Activated CD8-positive, alpha-beta memory T cell treated with anti-CD3 and anti-CD28 coated beads, Interleukin-2, amount 50 U/mL, for 24 hours (primary cell): Measurements from ENCODE around the gene ZNF700.
"Not testable (repeated sequence)": the region's sequence is repeated elsewhere in the genome, so short reads cannot be mapped to it uniquely, and the experiment has no call there.

Experiments used
- DNase-seq: peaks from one replicate; pipeline ENCODE4 v3.0.0-alpha.2; 2020; ENCODE audit errors: extremely low read depth

The ZNF700 gene

DNA sequence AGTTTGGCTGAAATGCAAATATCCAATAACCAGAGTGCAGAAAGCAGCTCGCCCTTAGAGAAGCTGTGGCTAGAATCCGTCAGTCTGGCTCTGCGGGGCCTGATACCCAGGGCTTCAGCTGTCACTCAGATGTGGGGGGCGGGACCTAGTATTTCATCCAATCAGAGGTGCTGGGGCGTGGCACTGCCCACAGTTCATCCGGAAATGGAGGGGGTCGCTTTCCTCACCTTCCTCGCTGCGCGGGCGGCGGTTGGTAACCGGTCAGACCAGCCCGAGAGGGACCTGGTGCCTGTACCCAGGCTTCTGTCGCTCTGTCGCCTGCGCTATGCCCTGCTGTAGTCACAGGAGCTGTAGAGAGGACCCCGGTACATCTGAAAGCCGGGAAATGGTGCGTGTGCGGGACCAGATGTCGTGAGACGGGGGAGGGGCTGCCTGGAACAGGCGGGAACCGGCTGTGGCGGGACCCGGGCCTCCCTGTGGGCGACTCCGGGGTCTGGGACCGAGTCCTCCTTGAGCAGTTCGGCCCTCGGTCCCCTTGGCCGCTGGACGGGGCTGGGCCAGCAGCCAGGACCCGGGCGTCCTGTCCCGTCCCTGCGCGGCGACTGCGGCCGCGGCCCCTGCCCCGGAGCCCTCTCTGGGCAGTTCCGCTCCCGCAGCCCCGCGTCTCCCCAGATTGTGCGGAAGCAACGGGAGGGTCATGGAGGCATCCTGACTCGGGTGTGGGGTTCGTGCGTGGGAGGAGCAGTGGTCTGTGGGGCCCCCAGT, at the start of gene ZNF700:
ZNF700 (plus strand) TSS at position 222 of the 765 bp plus-strand sequence; CDS start at position 326, 104 bp downstream.
- DNase-seq: peak; percentile 88

DNA sequence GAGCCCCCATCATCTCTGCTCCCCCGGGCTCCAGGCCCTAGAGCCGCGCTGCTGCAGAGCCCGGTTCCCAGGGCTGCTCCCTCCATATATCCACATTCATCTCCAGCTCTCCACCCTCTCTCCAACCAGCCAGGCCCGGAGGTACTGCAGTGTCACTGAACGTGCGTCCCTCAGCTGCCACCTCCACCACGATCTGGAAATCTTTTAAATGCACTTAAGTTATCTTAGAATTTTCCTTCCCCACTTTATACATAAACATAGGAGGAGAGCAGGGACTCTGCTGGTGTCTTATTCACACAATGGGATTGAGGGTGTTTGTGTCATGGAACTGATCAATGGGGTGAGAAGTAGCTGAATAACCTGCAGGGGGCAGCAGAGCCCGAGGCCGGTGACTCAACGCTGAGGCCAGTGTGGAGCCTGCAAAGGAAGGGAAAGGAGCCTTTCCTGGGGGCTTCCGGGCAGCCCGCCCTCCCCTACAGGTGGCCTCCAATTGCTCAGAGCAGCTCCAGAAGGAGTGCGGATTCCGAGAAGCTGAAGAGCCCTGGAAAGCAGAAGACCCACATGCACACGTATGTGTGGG, 45.1 kb upstream of the ZNF700 start:
- DNase-seq: not testable (repeated sequence)

DNA sequence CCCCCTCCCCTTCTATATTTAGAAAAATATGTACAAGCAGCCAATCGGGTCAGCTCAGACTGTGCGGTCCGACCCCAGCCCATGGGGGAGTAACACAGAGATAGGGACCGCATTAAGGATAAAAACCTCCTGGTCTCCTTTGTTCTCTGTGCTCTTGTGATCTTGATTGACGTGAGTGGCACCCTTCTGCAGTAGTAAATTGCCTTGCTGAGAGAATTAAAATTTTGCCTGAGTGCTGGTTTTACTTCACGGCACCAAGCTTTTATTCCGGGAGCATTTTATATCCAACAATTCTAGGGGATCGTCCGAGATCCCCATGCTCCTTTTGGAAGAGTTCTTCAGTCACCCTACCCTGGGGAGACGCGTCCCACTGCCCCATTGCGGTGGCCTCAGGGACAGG, 44.3 kb upstream of the ZNF700 start:
- no peak for DNase-seq

DNA sequence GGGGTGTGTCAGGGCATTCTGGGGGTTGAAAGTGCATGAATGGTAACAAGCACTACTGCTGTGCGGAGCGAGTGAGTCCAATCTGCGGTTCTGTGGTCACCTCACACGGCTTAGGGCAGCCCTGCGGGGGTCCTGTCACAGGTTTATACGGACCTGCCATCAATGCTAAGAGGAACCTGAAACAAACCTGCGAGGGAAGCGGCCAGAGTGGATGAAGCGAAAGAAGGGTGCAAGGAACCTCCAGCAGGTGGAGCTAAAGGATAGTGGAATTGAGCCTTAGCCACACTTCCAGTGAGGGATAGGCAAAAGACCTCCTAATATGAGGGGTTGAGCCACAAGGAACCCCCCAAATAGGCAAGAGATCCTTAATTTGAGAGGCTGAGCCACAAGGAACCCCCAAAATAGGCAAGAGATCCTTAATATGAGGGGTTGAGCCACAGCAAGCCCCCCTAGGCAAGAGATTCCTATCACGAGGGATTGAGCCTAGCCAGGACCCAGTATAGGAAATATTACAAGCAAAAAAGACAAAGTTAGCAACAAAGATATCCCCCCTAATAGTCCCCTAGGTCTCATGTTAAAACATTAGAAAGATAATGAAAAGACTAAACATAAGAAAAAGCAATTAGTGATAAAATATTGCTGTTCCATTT, 43.6 kb upstream of the ZNF700 start:
- no peak for DNase-seq

DNA sequence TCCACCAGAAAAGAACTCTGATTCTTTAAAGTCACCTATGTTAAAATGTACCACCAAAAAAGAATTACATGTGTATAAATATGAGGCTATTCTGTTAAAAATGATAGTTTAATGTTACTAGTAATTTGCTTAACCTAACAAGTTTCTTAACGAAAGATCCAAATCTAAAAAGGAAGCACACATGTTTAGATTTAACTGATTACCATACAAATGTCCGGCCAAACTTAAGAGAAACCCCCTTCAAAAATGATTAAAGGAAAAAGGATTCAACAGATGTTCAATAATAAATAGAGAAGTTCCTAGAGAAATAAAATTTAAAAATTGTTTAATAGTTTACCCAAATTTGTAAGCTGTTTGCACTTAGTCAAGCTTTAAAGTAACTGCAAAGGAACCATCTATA, 42.3 kb upstream of the ZNF700 start:
- DNase-seq: no peak

DNA sequence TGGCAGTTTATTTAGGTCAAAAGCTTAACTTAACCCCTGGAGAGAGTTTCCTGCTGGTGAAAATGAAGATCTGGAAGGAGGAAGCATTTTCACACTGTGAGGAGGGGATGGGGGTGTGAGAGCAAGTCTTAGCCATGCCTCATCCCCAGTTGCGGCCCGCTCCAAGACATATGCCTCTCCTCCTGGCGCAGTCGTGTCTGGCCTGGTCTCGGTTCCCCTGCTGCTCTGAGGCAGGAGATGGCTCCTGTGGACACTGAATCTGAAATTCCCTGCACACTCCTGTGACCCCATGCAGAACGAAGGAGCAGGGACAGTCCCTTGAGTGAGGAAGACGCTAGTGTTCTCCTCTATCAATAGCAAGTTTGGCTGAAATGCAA, 37.7 kb upstream of the ZNF700 start:
- DNase-seq: no peak

DNA sequence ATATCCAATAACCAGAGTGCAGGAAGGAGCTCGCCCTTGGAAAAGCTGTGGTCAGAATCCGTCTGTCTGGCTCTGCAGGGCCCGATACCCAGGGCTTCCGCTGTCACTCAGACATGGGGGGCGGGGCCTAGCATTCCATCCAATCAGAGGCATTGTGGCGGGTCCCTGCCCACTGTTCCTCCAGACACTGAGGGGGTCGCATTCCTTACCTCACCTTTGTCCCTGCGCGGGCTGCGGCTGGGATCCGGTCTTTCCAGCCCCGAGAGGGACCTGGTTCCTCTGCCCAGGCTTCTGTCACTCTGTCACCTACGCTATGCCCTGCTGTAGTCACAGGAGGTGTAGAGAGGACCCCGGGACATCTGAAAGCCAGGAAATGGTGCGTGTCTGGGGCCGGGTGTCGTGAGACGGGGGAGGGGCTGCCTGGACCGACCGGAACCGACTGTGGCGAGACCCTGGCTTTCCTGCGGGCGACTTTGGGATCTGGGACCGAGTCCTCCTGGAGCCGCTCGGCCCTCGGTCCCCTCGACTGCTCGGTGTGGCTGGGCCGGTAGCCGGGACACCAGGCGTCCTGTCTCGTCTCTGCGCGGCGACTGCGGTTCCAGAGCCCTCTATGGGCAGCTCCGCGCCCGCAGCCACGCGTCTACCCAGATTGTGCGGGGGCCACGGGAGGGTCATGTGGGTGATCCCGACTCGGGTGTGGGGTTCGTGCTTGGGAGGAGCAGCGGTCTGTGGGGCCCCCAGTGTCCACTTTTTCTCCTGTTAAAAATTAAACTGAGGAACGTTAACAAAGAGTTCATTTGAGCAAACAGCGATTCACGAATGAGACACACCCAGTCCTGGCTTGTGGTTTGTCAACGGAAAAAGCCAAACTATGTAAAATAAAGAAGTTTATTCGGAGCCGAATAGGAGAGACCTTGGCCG, 37.0 kb upstream of the ZNF700 start, which contains the start of gene ZNF69:
ZNF69 (plus strand) TSS at position 172 of the 921 bp plus-strand sequence; CDS start at position 314, 142 bp downstream.
- DNase-seq: peak; percentile 27

DNA sequence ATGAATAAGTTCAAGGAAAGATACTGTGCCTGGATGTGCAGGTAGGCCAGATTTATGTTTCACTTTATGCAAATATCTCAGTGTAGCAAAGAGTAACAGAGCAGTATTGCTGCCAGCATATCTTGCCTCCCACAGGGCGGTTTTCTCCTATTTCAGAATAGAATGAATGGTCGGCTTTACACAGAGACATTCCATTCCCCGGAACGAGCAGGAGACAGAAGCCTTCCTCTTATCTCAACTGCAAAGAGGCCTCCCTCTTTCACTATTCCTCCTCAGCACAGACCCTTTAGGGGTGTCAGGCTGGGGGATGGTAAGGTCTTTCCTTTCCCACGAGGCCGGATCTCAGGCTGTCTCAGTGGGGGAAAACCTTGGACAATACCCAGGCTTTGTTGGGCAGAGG, 35.0 kb upstream of the ZNF700 start:
- not testable (repeated sequence) for DNase-seq

DNA sequence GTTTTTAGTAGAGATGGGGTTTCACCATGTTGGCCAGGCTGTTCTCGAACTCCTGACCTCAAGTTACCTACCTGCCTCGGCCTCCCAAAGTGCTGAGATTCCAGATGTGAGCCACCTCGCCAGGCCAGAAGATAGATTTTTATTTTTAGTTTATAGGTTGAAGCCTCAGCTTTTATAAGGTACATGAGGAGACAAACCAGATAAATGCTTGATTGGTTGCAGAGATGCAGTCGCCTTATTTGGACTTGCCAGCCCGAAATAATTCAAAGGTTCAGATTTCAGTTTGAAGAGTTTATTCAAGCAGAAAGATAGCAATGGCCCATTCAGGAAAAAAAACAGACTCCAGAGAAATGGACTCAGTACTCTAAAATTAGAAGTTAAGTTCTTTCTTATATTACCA, 34.3 kb upstream of the ZNF700 start:
- DNase-seq: no peak

DNA sequence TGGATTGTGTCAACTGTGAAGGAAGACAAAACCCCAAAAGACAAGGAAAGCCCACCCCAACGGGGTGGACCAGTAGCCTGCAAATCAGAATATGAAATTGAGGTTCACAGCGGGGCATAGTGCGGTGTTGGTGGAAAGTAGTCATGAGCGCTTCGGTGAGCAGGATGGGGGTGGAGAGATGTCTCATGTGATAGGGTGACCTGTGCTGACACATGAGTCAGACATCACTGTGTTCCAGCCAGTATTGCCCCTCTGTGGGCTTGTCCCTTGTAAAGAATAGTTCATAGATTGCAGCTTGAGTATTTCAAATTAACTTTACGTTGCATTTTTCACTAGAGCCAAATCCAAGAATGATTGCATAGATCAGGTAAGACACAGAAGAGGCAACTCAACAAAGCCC, 30.1 kb upstream of the ZNF700 start:
- DNase-seq: no peak

DNA sequence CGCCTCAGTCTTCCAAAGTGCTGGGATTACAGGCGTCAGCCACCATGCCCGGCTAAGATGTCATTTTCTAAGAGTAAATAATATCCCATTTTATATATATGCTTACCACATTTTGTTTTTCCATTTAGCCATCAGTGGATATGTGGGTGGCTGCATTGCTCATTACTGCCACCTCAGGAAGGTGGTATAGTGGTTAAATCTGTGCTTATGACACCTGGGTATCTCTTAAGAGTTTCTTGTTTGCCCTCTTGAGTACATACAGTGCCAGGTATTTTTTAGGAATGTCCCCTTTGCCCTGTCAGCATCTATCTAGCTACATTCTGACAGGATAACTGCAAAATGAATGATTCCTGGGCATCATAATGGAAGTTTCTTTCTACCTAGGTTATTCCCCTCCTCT, 22.7 kb upstream of the ZNF700 start:
- DNase-seq: no peak

DNA sequence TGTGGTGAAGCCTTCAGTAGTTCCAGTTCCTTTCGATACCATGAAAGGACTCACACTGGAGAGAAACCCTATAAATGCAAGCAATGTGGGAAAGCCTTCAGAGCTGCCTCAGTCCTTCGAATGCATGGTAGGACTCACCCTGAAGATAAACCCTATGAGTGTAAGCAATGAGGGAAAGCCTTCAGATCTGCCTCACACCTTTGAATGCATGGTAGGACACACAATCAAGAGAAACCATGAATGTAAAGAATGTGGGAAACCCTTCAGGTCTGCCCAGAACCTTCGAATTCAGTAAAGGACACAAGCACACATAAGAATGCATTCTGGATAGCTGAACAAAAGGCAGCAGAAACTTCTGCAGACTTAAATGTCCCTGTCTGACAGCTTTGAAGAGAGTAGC, 19.0 kb upstream of the ZNF700 start:
- DNase-seq: no peak

DNA sequence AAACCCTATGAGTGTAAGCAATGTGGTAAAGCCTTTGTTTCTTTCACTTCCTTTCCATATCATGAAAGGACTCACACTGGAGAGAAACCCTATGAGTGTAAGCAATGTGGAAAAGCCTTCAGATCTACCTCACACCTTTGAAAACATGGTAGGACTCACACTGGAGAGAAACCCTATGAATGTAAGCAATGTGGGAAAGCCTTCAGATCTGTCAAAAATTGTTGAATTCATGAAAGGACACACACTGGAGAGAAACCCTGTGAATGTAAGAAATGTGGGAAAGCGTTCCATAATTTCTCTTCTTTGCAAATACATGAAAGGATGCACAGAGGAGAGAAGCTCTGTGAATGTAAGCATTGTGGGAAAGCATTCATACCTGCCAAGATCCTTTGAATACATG, 13.0 kb upstream of the ZNF700 start:
- DNase-seq: not testable (repeated sequence)

DNA sequence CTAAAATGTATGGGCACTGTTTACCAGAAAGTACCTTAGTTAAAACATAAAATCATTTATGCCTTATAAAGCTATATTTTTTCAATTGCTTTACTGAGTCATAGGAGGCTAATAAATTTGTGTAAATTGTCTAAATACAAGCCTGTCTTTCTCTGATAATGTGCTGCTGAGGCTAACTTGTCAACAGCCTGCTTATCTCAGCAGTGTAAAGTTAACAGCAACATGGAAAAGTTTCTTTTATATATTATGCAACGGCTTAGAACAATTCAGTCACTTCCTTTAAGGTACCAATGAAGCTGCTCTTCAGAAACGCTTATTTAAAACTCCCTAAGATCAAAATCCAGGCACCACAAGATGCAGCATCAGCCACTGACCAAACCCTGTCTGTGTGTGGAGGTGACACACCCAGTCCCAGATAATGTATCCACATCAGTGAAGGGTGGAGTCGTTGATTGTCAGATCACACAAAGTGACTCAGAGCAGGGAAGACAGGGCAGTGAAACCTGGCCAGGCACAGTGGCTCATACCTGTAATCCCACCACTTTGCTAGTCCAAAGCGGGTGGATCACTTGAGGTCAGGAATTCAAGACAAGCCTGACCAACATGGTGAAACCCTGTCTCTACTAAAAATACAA, 10.4 kb upstream of the ZNF700 start:
- DNase-seq: not testable (repeated sequence)

DNA sequence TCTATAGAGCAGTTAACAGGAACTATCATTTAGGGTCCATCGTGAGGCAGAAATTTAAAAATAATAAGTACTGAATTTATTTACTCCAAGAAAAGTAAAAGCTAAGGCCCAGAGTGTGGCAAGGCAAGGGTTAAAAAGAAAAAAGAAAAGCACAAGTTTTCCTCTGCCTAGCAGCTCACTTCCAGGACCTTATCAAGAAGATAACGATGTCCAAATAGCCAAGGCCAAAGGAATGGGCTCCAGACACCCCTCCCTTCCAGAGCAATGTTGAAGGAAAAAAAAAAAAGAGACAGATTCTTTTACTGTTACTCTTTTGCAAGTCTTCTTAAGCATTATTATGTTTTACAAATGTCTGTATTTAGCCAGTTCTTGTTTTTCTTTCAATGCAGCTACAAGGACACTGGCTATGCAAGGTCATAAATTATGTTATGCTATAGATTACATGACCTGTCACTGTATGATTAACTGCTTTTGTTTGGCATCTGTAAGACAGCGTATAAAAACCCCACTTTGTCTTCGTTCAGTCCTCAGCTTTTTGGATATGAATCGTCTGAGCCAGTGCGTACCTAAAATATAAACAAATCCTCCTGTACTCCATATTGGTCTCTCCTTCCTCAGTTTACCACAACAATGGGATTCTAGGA, 2.9 kb upstream of the ZNF700 start:
- no peak for DNase-seq

DNA sequence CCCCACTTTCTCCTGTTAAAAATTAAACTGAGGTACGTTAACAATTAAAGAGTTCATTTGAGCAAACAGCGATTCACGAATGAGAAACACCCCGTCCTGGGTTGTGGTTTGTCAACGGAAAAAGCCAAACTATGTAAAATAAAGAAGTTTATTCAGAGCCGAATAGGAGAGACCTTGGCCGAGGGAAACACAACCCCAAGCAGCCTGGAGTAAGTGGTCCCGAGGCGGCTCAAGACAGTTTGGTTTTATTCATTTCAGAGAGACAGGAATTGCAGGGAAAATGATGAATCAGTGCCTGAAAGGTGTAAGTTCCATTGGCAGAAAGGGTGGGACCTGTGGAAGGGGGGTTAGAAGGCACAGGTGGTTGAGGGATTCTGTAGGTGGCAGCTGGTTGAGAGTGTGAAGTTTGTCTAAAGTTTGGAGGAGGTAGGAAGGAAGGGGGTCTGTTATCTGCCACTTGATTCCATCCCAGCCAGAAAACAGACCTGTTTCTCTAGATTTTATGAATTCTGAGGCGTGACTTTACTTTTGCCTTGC, 812 bp downstream of the ZNF700 start:
- DNase-seq: not testable (repeated sequence)

DNA sequence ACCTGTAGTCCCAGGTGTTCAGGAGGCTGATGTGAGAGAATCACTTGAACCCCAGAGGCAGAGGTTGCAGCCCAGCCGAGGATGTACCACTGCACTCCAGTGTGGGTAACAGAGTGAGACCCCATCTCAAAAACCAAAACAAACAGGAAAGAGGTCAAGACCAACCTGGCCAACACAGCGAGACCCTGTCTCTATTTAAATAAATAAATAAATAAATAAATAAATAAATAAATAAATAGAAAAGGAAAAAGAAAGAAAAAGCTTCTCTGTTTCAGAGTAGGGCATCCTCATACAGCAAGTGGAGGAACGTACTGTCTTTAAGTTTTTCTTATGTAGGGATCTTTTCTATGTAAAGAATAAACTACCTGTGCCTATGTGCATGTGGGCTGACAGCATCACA, 2.3 kb downstream of the ZNF700 start:
- no peak for DNase-seq

DNA sequence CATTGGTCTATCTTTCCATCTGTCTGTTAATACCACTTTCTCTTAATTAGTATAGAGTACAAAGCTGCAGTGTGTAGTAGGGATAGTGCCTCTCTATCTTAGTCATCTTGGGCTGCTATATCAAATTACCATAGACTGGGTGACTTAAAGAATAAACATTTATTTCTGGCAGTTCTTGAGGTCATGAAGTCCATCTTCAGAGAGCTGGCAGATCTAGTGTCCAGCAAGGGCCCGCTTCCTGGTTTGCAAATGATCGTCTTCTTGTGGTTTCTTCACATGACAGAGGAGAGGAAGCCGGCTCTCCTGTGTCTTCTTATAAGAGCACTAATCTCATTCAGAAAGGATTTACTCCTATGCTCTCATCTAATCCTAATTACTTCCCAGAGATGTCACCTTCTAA, 6.1 kb downstream of the ZNF700 start:
- no peak for DNase-seq

DNA sequence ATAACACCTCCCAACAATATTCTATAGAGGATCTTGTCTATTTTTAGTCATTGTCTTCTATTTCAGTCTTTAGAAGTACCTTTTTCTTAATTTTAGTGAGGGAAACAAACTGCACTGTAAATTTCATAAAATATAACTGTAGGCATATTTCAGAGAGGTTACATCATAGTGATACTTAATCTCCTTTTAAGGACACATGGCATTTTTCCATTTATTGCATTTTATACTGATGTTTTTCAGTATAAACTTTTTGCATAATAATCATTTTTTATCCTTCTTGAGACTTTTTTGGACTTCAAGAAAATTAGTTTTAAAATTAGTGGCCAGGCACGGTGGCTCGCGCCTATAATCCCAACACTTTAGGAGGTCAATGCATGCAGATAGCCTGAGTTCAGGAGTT, 6.6 kb downstream of the ZNF700 start:
- no peak for DNase-seq

DNA sequence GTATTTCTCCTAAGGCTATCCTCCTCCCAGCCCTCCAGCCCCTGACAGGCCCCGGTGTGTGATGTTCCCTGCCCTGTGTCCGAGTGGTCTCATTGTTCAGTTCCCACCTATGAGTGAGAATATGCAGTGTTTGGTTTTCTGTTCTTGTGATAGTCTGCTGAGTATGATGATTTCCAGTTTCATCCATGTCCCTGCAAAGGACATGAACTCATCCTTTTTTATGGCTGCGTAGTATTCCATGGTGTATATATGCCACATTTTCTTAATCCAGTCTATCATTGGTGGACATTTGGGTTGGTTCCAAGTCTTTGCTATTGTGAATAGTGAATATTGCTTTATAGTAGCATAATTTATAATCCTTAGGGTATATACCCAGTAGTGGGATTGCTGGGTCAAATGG, 10.9 kb downstream of the ZNF700 start:
- not testable (repeated sequence) for DNase-seq

DNA sequence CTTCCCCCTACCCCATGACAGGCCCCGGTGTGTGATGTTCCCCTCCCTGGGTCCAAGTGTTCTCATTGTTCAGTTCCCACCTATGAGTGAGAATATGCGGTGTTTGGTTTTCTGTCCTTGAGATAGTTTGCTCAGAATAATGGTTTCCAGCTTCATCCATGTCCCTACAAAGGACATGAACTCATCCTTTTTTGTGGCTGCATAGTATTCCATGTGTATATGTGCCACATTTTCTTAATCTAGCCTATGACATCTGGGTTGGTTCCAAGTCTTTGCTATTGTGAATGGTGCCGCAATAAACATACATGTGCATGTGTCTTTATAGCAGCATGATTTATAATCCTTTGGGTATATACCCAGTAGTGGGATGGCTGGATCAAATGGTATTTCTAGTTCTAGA, 13.5 kb downstream of the ZNF700 start:
- DNase-seq: not testable (repeated sequence)
